Smooth muscle cell of bladder (primary cell): Measurements from ENCODE around the gene ANXA9. TPM values are rescaled to one million over a fixed set of nuclear protein-coding genes. Genes with fewer than 3 reads are reported as not detected.

Experiments used
- total RNA-seq: library from RNA; depleted of rRNA; stranded (reverse); fragments of >200 nt; gene quantifications from 2 replicates; pipeline ENCODE4 v1.2.3, GENCODE V29; 2014

ANXA9 gene, protein sequence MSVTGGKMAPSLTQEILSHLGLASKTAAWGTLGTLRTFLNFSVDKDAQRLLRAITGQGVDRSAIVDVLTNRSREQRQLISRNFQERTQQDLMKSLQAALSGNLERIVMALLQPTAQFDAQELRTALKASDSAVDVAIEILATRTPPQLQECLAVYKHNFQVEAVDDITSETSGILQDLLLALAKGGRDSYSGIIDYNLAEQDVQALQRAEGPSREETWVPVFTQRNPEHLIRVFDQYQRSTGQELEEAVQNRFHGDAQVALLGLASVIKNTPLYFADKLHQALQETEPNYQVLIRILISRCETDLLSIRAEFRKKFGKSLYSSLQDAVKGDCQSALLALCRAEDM
- total RNA-seq: 0.14 and 0.28 TPM in 2 replicates

GRCh38 chr1:150981805-150982712, at the start of gene ANXA9:
TSS of gene ANXA9 (plus strand) at chr1:150982292. CDS start at chr1:150983106, 814 bp downstream.

DNA sequence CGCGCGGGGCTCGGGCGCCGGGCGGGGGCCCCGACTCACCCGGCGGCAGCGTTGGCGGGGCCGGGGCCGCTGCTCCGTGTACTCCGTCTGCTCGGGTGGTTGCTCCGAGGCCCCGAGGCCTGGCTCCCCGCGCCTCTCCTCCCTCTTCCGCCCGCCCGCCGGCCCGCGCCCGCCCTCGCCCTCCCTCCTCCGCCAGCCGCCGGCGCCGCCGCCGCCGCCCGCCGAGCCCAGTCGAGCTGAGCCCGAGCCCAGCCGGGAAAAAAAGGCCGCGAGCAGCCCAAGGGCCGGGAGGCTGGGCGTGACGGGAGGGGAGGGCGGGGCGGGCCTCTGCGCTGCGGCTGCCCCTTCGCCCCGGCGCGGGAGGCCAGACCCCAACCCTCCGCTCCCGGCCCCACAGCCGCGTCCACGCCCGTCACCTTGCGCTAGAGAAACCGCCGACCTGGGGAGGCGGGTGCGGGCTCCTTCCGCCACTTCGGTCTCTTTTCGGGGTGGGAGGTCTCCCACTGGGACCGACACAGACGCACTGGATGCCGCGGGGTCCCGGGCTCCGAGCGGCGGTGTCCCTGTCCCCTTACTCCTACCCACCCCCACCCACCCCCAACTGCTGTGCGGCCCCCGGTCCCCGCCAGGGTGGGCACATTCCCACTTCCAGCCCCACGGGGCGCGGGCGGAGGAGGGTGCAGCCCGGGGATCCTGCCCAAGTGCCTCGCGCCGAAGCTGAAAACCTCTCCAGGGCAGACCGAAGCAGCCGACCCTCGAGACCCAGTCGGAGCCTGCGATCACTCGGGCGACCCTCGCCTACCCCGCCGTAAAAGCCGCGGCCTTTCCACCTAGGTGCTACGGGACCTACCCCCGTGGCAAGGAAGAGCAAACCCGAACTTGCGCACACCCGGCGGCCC, 7.3 kb upstream of the ANXA9 start, which contains the start of gene CERS2:
CERS2 (minus strand) TSS at position 256 of the 899 bp plus-strand sequence. CDS start 5,745 bp downstream, outside the sequence.

GRCh38 chr1:151006327-151007052, 24.4 kb downstream of the ANXA9 start, which contains the start of gene MINDY1:
TSS of gene MINDY1 (minus strand) at chr1:151006902. CDS start at chr1:151002617, 4,285 bp downstream.

DNA sequence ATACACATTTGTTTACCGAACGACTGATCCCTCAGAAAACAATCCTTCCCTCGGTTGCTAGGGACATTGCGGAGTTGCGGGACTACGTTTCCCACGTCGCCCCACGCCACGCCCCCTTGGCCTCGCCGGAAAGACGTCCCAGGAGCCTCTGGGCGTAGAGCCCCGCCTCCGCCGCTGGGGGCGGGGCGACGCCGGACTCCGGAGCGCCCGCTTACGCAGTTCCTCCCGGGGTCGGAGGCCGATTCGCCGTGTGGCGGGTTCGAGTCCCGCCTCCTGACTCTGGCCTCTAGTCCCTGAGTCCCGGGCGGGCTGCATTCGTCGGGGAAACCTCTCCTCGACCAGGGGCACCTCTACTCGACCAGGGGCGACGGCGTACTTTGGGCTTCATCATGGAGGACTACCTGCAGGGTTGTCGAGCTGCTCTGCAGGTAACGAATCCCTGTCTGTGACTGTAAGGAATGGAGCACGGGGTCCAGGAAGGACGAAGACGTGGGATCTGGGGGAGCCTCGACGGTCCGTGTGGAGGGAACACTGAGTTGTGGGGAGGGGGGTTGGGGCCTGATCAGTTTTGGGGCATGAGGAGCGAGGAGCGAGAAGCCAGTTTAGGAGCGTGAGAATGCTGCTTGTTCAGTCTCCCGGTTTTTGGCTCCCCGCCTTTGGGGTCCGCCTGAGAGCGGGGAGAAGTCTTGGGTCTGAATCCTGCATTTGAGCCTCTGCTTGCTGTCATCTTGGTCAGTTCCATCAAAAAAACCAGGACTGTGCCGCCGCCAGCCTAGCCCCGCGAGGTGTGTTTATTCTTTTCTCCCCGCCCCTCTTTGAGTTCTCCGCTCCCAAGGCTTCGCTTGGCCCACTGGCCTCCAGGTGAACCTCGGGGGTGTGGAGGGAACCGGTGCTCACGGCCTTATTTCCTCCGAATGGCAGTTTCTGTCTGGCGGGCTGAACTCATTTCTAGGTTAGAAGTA, 26.4 kb downstream of the ANXA9 start, which contains the start of gene PRUNE1:
PRUNE1 (plus strand) TSS at position 206 of the 962 bp plus-strand sequence; CDS start at position 390, 184 bp downstream.

GRCh38 chr1:151036356-151036755, 54.3 kb downstream of the ANXA9 start, which contains the start of gene BNIPL:
TSS of gene BNIPL (plus strand) at chr1:151036586. CDS start at chr1:151036726, 140 bp downstream.

Other genes with a start within 250 kb of the ANXA9 start
- 3.2 and 7.0 TPM in 2 replicates for gene CTSS, start 216.5 kb upstream of the ANXA9 start, total RNA-seq
- gene CTSK, start 174.0 kb upstream of the ANXA9 start, total RNA-seq: 89.3 and 116 TPM in 2 replicates
- gene ARNT, start 105.7 kb upstream of the ANXA9 start, total RNA-seq: 30.6 and 39.8 TPM in 2 replicates
- gene CTXND2, start 95.2 kb upstream of the ANXA9 start, total RNA-seq: not detected in 2 replicates
- 27.9 and 28.1 TPM in 2 replicates for gene SETDB1, start 55.9 kb upstream of the ANXA9 start, total RNA-seq
- gene CERS2, start 7.5 kb upstream of the ANXA9 start, total RNA-seq: 86.9 and 125 TPM in 2 replicates
- gene MINDY1, start 24.6 kb downstream of the ANXA9 start, total RNA-seq: 6.4 and 6.6 TPM in 2 replicates
- gene PRUNE1, start 26.2 kb downstream of the ANXA9 start, total RNA-seq: 5.5 and 8.1 TPM in 2 replicates
- gene BNIPL, start 54.3 kb downstream of the ANXA9 start, total RNA-seq: 0.14 and 0.18 TPM in 2 replicates
- gene C1orf56, start 65.5 kb downstream of the ANXA9 start, total RNA-seq: 0.85 and 2.2 TPM in 2 replicates
- 38.3 and 42.8 TPM in 2 replicates for gene CDC42SE1, start 77.3 kb downstream of the ANXA9 start, total RNA-seq
- 3.0 and 3.1 TPM in 2 replicates for gene MLLT11, start 78.1 kb downstream of the ANXA9 start, total RNA-seq
- gene GABPB2, start 88.5 kb downstream of the ANXA9 start, total RNA-seq: 15.2 and 19.6 TPM in 2 replicates
- 0.43 and 1.0 TPM in 2 replicates for gene SEMA6C, start 164.3 kb downstream of the ANXA9 start, total RNA-seq
- not detected in 2 replicates for gene TNFAIP8L2, start 174.4 kb downstream of the ANXA9 start, total RNA-seq
- gene LYSMD1, start 183.6 kb downstream of the ANXA9 start, total RNA-seq: 6.5 and 7.2 TPM in 2 replicates
- 28.6 and 33.4 TPM in 2 replicates for gene SCNM1, start 183.9 kb downstream of the ANXA9 start, total RNA-seq
- gene TMOD4, start 193.7 kb downstream of the ANXA9 start, total RNA-seq: not detected in 2 replicates
- 37.0 and 40.6 TPM in 2 replicates for gene VPS72, start 207.9 kb downstream of the ANXA9 start, total RNA-seq
- 54.5 and 60.6 TPM in 2 replicates for gene PIP5K1A, start 216.3 kb downstream of the ANXA9 start, total RNA-seq